SK-N-SH (cell line): ENCODE results near the gene SLC25A10.

Source experiments
- CTCF ChIP-seq: fragments of 200-600 bp; sonication (generic); IDR thresholded peaks from 2 replicates; pipeline ENCODE4 v1.6.1; 2017; ENCODE audit warnings: antibody characterized with exemption, mild to moderate bottlenecking, moderate library complexity
- EP300 ChIP-seq, 2 experiments: IDR thresholded peaks; 2 replicates each; pipeline versions ENCODE4 v1.4.0 to v1.6.1; 2012; ENCODE audit warnings: borderline replicate concordance in 1 of 2, low read depth in 1 of 2, low read length in 1 of 2
- NRF1 ChIP-seq: IDR thresholded peaks from 2 replicates; pipeline ENCODE4 v1.6.1; 2012; ENCODE audit warnings: low read depth, mild to moderate bottlenecking, low read length
- POLR2AphosphoS5 ChIP-seq: IDR thresholded peaks from 2 replicates; pipeline ENCODE4 v1.6.1; 2012; ENCODE audit warnings: low read depth, low read length
- RCOR1 ChIP-seq: fragments of 150-350 bp; IDR thresholded peaks from 2 replicates; pipeline ENCODE4 v1.6.1; 2017; ENCODE audit warnings: antibody characterized with exemption, low read length
- ZBTB33 ChIP-seq: IDR thresholded peaks from 2 replicates; pipeline ENCODE4 v1.4.0; 2012; ENCODE audit warnings: low read depth, borderline replicate concordance
- TF ChIP-seq, protein P1 (sequence below): IDR thresholded peaks from 2 replicates; pipeline ENCODE4 v1.6.1; 2012; ENCODE audit warnings: mild to moderate bottlenecking, low read depth, low read length, moderate library complexity
- TF ChIP-seq, protein P2 (sequence below): IDR thresholded peaks from 2 replicates; pipeline ENCODE4; 2012

DNA sequence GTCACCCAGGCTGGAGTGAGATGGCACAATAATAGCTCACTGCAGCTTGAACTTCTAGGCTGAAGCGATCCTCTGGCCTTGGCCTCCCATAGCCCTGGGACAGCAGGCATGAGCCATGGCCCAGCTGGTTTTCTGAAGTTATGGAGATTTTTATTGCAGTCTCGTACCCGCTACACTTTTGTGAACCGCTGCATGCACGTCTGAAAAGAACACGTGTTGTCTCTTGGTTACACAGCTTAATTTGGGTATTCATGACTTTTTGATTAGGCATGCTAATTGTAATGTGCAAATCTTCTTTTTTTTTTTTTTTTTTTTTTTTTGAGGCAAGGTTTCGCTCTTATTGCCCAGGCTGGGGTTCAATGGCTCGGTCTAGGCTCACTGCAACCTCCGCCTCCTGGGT, 13.4 kb downstream of the SLC25A10 start:
- no peak for TF ChIP-seq ZBTB33
- TF ChIP-seq, protein P1, sequence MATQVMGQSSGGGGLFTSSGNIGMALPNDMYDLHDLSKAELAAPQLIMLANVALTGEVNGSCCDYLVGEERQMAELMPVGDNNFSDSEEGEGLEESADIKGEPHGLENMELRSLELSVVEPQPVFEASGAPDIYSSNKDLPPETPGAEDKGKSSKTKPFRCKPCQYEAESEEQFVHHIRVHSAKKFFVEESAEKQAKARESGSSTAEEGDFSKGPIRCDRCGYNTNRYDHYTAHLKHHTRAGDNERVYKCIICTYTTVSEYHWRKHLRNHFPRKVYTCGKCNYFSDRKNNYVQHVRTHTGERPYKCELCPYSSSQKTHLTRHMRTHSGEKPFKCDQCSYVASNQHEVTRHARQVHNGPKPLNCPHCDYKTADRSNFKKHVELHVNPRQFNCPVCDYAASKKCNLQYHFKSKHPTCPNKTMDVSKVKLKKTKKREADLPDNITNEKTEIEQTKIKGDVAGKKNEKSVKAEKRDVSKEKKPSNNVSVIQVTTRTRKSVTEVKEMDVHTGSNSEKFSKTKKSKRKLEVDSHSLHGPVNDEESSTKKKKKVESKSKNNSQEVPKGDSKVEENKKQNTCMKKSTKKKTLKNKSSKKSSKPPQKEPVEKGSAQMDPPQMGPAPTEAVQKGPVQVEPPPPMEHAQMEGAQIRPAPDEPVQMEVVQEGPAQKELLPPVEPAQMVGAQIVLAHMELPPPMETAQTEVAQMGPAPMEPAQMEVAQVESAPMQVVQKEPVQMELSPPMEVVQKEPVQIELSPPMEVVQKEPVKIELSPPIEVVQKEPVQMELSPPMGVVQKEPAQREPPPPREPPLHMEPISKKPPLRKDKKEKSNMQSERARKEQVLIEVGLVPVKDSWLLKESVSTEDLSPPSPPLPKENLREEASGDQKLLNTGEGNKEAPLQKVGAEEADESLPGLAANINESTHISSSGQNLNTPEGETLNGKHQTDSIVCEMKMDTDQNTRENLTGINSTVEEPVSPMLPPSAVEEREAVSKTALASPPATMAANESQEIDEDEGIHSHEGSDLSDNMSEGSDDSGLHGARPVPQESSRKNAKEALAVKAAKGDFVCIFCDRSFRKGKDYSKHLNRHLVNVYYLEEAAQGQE, result no peak
- TF ChIP-seq, protein P2, sequence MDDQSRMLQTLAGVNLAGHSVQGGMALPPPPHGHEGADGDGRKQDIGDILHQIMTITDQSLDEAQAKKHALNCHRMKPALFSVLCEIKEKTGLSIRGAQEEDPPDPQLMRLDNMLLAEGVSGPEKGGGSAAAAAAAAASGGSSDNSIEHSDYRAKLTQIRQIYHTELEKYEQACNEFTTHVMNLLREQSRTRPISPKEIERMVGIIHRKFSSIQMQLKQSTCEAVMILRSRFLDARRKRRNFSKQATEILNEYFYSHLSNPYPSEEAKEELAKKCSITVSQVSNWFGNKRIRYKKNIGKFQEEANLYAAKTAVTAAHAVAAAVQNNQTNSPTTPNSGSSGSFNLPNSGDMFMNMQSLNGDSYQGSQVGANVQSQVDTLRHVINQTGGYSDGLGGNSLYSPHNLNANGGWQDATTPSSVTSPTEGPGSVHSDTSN, result no peak
- no peak for TF ChIP-seq CTCF
- no peak for TF ChIP-seq RCOR1
- TF ChIP-seq NRF1, result no peak
- no peak for TF ChIP-seq POLR2AphosphoS5
- TF ChIP-seq EP300 (IDR thresholded peaks at IDR 0.05; ENCODE audit: borderline replicate concordance in 1 of 2, low read depth in 1 of 2, low read length in 1 of 2), result no peak
